Neural crest cell (in vitro differentiated cells): ENCODE data around the gene IP6K3. TPM values are rescaled to one million over a fixed set of nuclear protein-coding genes. Genes with fewer than 3 reads are reported as not detected.

Experiments
- DNase-seq: peaks from one replicate; pipeline ENCODE4 v3.0.0; 2021; ENCODE audit warnings: low read depth, mixed read lengths, low spot score
- H3K27ac Mint-ChIP-seq: one replicate; pipeline ENCODE4 v1.8.0; 2021; ENCODE audit warnings: mild to moderate bottlenecking, mixed read lengths; ENCODE audit not compliant: unreplicated experiment
- H3K27me3 Mint-ChIP-seq: 2 replicates; pipeline ENCODE4 v1.8.0; 2021; ENCODE audit warnings: low read depth, mild to moderate bottlenecking, mixed read lengths
- H3K36me3 Mint-ChIP-seq: 2 replicates; pipeline ENCODE4 v1.8.0; 2021; ENCODE audit warnings: low read depth, mild to moderate bottlenecking, mixed read lengths
- H3K4me1 Mint-ChIP-seq: 2 replicates; pipeline ENCODE4 v1.8.0; 2021; ENCODE audit warnings: mixed read lengths
- H3K4me3 Mint-ChIP-seq: one replicate; pipeline ENCODE4 v1.8.0; 2021; ENCODE audit warnings: mild to moderate bottlenecking, mixed read lengths
- H3K9me3 Mint-ChIP-seq: 2 replicates; pipeline ENCODE4 v1.8.0; 2021; ENCODE audit warnings: mixed read lengths
- total RNA-seq: library from RNA; stranded (reverse); gene quantifications from 2 replicates; pipeline ENCODE4 v1.2.1, GENCODE V29; 2021
- TF ChIP-seq, protein P1 (sequence below): fragments of 200-600 bp; sonication (generic); conservative IDR thresholded peaks from 2 replicates; pipeline ENCODE4 v1.5.0; 2021; ENCODE audit warnings: antibody characterized with exemption, mild to moderate bottlenecking

The IP6K3 gene
- total RNA-seq, 1 donor from 2014 or later = 0.72 TPM

DNA sequence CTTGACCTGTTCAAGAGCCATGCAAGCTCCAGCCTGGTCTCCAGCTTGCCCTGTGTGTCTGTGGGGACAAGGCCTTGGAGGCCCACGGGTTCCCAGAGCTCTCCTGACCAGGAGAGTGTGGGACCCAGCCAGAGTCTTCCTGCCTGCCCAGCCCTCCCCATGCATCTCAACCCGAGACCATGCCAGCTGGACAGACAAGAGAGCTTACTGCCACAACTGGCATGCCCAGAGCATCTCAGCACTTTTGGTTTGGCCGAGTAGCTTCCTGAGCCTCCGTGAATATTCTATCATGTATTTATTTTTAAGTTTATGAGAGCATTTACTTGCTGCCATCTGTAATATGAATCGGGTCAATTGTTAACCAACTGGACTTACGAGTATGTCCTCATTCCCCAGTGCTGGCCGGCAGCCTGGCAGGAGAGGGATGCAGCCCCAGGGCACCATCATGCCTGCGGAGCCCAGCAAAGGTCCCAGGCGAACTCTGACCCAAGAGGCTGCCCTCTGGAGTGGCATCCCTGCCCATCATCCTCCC, 14.9 kb downstream of the IP6K3 start:
- no peaks in the 10 kb centered on the region for H3K36me3 Mint-ChIP-seq
- TF ChIP-seq, protein P1, sequence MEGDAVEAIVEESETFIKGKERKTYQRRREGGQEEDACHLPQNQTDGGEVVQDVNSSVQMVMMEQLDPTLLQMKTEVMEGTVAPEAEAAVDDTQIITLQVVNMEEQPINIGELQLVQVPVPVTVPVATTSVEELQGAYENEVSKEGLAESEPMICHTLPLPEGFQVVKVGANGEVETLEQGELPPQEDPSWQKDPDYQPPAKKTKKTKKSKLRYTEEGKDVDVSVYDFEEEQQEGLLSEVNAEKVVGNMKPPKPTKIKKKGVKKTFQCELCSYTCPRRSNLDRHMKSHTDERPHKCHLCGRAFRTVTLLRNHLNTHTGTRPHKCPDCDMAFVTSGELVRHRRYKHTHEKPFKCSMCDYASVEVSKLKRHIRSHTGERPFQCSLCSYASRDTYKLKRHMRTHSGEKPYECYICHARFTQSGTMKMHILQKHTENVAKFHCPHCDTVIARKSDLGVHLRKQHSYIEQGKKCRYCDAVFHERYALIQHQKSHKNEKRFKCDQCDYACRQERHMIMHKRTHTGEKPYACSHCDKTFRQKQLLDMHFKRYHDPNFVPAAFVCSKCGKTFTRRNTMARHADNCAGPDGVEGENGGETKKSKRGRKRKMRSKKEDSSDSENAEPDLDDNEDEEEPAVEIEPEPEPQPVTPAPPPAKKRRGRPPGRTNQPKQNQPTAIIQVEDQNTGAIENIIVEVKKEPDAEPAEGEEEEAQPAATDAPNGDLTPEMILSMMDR = no peak
- peaks cover 27% of the 10 kb centered on the region for H3K4me1 Mint-ChIP-seq
- H3K27me3 Mint-ChIP-seq = no peaks in the 10 kb centered on the region
- H3K4me3 Mint-ChIP-seq = no peak overlapping the region
- DNase-seq = no peak
- H3K9me3 Mint-ChIP-seq = no peaks in the 10 kb centered on the region
- no peak overlapping the region for H3K27ac Mint-ChIP-seq

DNA sequence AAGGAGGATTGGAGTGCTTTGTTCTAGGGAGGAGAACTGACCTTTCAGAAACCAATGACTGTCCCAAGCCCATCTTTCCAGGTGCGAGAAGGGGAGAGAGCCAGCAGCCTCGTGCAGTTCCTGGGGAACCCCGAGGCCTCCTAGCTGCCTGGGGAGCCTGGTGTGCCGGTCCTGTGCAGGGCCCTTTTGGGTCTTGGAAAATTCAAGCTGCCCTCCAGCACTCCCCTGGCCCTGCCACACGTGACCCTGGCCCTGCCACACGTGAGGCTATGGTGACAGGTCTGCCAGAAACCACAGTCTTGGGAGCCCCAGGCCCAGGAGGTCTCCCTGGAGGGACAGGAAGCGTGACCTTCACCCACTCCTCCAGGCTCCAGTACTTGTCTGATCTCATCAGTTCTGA, 15.7 kb downstream of the IP6K3 start:
- no peak for DNase-seq
- Mint-ChIP-seq H3K27me3 (no peaks in the 10 kb centered on the region), H3K36me3 (no peaks in the 10 kb centered on the region), H3K9me3 (no peaks in the 10 kb centered on the region), H3K27ac (no peak overlapping the region), H3K4me3 (no peak overlapping the region), H3K4me1 (peaks cover 27% of the 10 kb centered on the region)
- TF ChIP-seq, protein P1 = no peak

DNA sequence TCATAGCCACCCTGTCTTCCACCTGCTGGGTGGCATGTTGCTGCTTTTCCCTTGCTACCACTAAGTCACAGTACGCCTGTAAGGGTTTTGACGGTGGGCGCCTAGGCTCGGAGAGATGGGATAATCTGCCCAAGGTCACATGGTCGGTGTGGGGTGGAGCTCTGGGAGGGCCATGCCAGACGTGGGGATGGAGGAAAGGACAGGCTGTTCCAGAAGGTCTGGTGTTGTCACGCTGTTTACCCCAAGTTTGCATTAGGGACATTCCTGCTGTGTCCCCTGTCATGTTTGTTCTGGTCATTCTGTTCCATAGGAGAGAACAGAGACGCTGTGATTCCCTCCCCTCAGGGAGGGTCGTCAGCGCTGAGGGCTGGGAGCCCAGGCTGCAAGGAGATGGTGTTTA, 16.1 kb downstream of the IP6K3 start:
- Mint-ChIP-seq H3K27ac (peak overlapping the region; percentile 31), H3K4me3 (no peak overlapping the region), H3K36me3 (no peaks in the 10 kb centered on the region), H3K9me3 (no peaks in the 10 kb centered on the region), H3K27me3 (no peaks in the 10 kb centered on the region), H3K4me1 (peaks cover 27% of the 10 kb centered on the region)
- TF ChIP-seq, protein P1 = no peak
- DNase-seq = no peak

DNA sequence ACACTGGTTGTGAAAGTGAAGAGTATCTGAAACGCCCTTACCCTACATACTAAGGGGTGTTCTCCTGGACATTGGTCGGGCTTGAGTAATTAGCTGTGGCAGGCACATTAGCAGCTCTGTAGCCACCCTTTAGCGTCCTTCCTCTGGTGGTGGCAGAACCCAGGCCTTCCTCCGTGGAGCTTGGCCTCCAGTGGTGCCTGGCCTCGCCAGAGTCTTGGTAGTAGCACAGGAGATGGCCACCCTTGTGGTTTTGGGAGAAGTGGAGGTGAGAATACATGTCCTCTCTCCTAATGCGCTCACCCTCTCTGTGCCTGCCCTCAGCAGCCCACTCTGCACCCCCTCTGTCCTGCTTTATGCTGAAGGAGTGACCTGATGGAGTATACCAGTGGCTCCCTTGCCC, 17.6 kb downstream of the IP6K3 start:
- no peak overlapping the region for H3K4me3 Mint-ChIP-seq
- no peaks in the 10 kb centered on the region for H3K27me3 Mint-ChIP-seq
- DNase-seq = no peak
- no peak overlapping the region for H3K27ac Mint-ChIP-seq
- no peaks in the 10 kb centered on the region for H3K36me3 Mint-ChIP-seq
- no peaks in the 10 kb centered on the region for H3K9me3 Mint-ChIP-seq
- H3K4me1 Mint-ChIP-seq = peaks cover 27% of the 10 kb centered on the region
- TF ChIP-seq, protein P1 = no peak

DNA sequence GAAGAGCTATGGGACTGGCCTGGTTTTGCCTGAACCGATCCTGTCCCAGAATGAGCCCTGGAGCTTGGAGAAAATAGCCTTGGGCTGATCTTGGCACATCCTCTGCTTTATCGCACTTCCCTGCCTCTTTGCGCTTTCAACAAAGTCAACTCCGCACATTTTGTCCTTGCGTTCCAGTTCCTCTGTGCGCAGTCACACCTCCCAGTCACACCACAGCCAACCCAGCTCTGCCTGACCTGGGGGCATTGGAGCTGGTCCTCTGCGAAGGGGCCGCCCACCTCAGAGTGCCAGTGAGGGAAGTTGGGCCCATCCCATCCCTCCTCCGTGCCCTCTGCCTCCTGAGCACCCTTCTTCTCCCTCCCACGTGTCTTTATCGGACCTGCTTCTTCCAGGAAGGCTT, 18.3 kb downstream of the IP6K3 start:
- Mint-ChIP-seq H3K4me3 (no peak overlapping the region), H3K27me3 (peaks cover 3% of the 10 kb centered on the region), H3K9me3 (no peaks in the 10 kb centered on the region), H3K4me1 (peaks cover 27% of the 10 kb centered on the region), H3K36me3 (no peaks in the 10 kb centered on the region), H3K27ac (no peak overlapping the region)
- TF ChIP-seq, protein P1 = no peak
- no peak for DNase-seq

DNA sequence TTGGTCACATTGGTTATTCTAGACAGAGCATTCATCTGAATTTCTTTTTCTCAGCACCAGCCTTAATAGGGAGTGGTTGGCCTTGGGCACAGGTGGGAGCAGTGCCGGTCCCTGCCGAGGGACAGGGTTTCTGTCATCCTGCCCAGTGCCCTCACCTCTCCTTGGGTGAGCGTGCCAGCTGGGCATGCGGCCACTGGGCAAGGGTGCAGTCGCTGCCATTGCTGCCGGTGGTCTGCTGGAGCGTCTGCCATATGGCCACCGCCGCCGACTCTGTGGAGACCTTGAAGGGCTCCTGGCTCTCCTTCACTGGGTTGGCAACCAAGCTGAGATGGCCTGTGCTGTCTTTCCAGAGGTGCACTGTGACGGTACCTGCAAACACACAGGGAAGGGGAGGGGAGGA, 18.8 kb downstream of the IP6K3 start:
- Mint-ChIP-seq H3K36me3 (no peaks in the 10 kb centered on the region), H3K4me3 (no peak overlapping the region), H3K27me3 (peaks cover 3% of the 10 kb centered on the region), H3K27ac (no peak overlapping the region), H3K4me1 (peaks cover 23% of the 10 kb centered on the region), H3K9me3 (no peaks in the 10 kb centered on the region)
- no peak for DNase-seq
- TF ChIP-seq, protein P1 = no peak
